ENCODE results near the gene B3GAT3.

GRCh38 chr11:62669420-62670161, 47.8 kb upstream of the B3GAT3 start:
- TF ChIP-seq POLR2A (IDR thresholded peaks at IDR 0.05; ENCODE audit: low read depth, low read length): no peak
- TF ChIP-seq POLR2AphosphoS5 (IDR thresholded peaks at IDR 0.05; ENCODE audit: low read depth, low read length): no peak

Data from GM12891 (cell line).